ENCODE data around the gene RTRAF.

DNA sequence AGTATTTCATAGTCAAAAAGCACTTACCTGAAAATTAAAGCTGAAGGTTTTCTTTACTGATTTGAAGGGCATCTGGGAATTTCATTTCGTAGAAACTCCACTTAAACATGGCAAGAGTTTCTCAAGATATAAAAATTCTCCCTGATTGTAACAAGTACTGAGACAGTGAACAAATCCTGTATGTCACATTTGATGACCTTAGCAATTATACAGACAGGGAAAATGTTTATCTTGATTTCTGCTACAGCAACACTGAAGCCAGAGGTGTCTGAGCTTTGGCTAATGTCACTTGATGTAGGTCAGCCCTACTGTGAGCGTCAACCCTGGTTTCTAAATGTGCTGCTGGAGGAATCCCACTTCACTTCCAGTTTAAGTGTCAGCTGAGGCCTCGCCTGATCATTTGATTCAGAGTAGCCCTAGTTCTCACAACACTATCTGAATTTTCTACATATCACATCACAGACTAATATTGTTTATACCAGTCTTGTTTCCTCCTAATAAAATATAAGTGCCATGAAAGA is 20.9 kb downstream of the RTRAF start:
- TF ChIP-seq, protein P1, sequence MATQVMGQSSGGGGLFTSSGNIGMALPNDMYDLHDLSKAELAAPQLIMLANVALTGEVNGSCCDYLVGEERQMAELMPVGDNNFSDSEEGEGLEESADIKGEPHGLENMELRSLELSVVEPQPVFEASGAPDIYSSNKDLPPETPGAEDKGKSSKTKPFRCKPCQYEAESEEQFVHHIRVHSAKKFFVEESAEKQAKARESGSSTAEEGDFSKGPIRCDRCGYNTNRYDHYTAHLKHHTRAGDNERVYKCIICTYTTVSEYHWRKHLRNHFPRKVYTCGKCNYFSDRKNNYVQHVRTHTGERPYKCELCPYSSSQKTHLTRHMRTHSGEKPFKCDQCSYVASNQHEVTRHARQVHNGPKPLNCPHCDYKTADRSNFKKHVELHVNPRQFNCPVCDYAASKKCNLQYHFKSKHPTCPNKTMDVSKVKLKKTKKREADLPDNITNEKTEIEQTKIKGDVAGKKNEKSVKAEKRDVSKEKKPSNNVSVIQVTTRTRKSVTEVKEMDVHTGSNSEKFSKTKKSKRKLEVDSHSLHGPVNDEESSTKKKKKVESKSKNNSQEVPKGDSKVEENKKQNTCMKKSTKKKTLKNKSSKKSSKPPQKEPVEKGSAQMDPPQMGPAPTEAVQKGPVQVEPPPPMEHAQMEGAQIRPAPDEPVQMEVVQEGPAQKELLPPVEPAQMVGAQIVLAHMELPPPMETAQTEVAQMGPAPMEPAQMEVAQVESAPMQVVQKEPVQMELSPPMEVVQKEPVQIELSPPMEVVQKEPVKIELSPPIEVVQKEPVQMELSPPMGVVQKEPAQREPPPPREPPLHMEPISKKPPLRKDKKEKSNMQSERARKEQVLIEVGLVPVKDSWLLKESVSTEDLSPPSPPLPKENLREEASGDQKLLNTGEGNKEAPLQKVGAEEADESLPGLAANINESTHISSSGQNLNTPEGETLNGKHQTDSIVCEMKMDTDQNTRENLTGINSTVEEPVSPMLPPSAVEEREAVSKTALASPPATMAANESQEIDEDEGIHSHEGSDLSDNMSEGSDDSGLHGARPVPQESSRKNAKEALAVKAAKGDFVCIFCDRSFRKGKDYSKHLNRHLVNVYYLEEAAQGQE (IDR thresholded peaks at IDR 0.05; ENCODE audit: insufficient read depth in 1 of 2, low read depth in 2 of 2, low read length in 1 of 2), result no peak
- TF ChIP-seq, protein P2, sequence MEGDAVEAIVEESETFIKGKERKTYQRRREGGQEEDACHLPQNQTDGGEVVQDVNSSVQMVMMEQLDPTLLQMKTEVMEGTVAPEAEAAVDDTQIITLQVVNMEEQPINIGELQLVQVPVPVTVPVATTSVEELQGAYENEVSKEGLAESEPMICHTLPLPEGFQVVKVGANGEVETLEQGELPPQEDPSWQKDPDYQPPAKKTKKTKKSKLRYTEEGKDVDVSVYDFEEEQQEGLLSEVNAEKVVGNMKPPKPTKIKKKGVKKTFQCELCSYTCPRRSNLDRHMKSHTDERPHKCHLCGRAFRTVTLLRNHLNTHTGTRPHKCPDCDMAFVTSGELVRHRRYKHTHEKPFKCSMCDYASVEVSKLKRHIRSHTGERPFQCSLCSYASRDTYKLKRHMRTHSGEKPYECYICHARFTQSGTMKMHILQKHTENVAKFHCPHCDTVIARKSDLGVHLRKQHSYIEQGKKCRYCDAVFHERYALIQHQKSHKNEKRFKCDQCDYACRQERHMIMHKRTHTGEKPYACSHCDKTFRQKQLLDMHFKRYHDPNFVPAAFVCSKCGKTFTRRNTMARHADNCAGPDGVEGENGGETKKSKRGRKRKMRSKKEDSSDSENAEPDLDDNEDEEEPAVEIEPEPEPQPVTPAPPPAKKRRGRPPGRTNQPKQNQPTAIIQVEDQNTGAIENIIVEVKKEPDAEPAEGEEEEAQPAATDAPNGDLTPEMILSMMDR (IDR thresholded peaks at IDR 0.05), result no peak
- TF ChIP-seq SIN3A (IDR thresholded peaks at IDR 0.05; ENCODE audit: borderline replicate concordance, insufficient read depth, low read depth, low read length), result no peak
